ENCODE measurements around the gene CCDC134.

CCDC134 gene

GRCh38 chr22:41787331-41787730, 13.1 kb upstream of the CCDC134 start:
- no peak for DNase-seq

- DNase-seq: no peak
These were observed 6.6 kb upstream of the CCDC134 start for GRCh38 chr22:41793871-41794270.

GRCh38 chr22:41798736-41799135, 1.7 kb upstream of the CCDC134 start:
- DNase-seq: no peak

- DNase-seq: no peak
These were observed 762 bp upstream of the CCDC134 start for GRCh38 chr22:41799486-41800347.

GRCh38 chr22:41801147-41801819, 804 bp downstream of the CCDC134 start:
- no peak for DNase-seq

- no peak for DNase-seq
These were observed 1.4 kb downstream of the CCDC134 start for GRCh38 chr22:41801886-41802285.

- no peak for DNase-seq
These were observed 5.2 kb downstream of the CCDC134 start for GRCh38 chr22:41805639-41806038.

- DNase-seq: no peak
These were observed 7.9 kb downstream of the CCDC134 start for GRCh38 chr22:41808400-41808799.

- DNase-seq: no peak
These were observed 9.5 kb downstream of the CCDC134 start for GRCh38 chr22:41810022-41810421.

GRCh38 chr22:41812805-41813545, 12.5 kb downstream of the CCDC134 start:
- DNase-seq: no peak

GRCh38 chr22:41813726-41814410, 13.4 kb downstream of the CCDC134 start:
- no peak for DNase-seq

- no peak for DNase-seq
These were observed 15.2 kb downstream of the CCDC134 start for GRCh38 chr22:41815716-41816115.

- no peak for DNase-seq
These were observed 15.8 kb downstream of the CCDC134 start for GRCh38 chr22:41816241-41816640.

GRCh38 chr22:41816871-41817270, 16.4 kb downstream of the CCDC134 start:
- no peak for DNase-seq

- no peak for DNase-seq
These were observed 17.5 kb downstream of the CCDC134 start for GRCh38 chr22:41818011-41818410.

GRCh38 chr22:41818596-41818995, 18.1 kb downstream of the CCDC134 start:
- DNase-seq: no peak

- DNase-seq: no peak
These were observed 18.8 kb downstream of the CCDC134 start for GRCh38 chr22:41819257-41819656.

- DNase-seq: no peak
These were observed 20.0 kb downstream of the CCDC134 start for GRCh38 chr22:41820447-41820846.

GRCh38 chr22:41821471-41822316, 21.2 kb downstream of the CCDC134 start:
- no peak for DNase-seq

GRCh38 chr22:41822317-41823057, 22.0 kb downstream of the CCDC134 start:
- peak; percentile 79 for DNase-seq

GRCh38 chr22:41823797-41824196, 23.3 kb downstream of the CCDC134 start:
- DNase-seq: no peak
